DMS53 (cell line): Measurements from ENCODE around the gene COL24A1.
"Not testable (repeated sequence)": the region's sequence is repeated elsewhere in the genome, so short reads cannot be mapped to it uniquely, and the experiment has no call there.

Source experiments
- DNase-seq: peaks from one replicate; lab custom pipeline; 2025; lab: John Stamatoyannopoulos, UW

COL24A1 gene

DNA sequence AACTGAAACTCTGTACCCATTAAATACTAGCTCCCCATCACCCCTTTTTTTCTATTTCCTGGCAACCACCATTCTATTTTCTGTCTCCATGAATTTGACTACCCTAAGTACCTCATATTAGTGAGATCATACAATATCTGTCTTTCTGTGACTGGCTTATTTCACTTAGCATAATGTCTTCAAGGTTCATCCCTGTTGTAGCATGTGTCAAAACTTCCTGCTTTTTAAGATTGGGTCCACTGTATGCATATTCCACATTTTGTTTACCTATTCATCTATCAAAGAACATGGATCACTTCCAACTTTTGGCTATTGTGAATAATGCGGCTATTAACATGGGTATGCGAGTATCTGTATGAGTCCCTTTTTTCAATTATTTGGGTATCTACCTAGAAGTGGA is 266.7 kb downstream of the COL24A1 start:
- DNase-seq = no peak

DNA sequence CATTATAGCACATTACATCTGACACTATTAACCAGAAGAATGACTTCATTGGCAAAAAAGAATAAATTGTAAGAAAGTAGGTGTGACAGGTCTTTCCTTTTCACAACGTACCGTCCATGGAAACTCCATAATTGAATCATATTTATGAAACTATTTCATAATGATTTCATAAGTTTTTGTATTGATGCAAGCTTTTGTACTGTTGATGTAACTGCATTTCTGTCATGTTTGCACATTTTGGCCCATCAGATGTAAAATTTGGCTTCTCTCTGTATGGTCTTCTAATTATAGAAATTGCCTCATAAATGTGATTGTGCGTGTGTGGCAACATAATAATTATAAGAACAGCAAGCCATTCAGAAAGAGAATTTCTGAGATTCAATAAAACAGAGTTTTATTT is 267.7 kb downstream of the COL24A1 start:
- no peak for DNase-seq

GRCh38 chr1:85884372-85885035 is 272.1 kb downstream of the COL24A1 start:
- peak; percentile 78 for DNase-seq

DNA sequence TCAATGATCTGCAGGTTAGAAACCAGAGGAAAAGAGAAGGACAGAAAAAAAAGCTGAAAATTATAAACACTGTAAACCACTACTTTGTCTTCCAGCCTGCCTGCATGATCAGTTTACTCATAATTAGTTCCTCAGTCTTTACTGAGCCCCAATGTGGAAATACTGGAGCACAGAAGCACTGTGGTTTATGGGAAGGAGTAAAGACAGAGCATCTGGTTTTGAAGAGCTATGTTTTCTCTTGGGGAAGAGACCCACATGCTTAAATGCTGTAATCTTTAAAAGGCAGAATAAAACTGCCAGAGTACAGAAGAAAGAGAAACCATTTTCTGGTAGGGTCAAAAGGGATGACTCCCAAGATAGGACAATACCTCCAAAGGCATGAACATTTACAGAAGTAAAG is 289.4 kb downstream of the COL24A1 start:
- no peak for DNase-seq

DNA sequence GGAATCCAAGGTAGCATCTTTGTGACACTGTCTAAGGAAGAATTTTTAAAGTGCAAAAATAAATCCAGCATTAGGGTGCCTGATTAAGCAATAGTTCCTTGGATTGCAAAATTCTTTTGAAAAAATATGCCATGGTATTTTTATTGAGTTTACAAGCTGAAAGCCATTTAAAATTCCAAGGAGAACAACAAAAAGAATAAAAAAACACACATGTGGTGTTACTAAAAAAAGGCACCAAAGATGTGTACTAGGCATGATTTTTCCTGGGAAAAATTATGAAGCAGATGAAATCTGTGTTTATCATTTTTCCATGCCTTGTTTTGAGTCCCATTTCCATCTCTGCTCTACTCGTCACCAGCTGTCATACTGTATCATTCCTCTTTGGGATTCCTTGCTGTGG is 291.4 kb downstream of the COL24A1 start:
- no peak for DNase-seq

GRCh38 chr1:85864727-85865126 is 291.8 kb downstream of the COL24A1 start:
- DNase-seq = no peak

GRCh38 chr1:85863639-85864038 is 292.9 kb downstream of the COL24A1 start:
- DNase-seq = not testable (repeated sequence)

GRCh38 chr1:85862456-85862855 is 294.1 kb downstream of the COL24A1 start:
- DNase-seq = peak; percentile 74

- no peak for DNase-seq
These were observed 298.6 kb downstream of the COL24A1 start for GRCh38 chr1:85857991-85858390.

GRCh38 chr1:85850238-85850637 is 306.3 kb downstream of the COL24A1 start:
- DNase-seq = peak; percentile 89

DNA sequence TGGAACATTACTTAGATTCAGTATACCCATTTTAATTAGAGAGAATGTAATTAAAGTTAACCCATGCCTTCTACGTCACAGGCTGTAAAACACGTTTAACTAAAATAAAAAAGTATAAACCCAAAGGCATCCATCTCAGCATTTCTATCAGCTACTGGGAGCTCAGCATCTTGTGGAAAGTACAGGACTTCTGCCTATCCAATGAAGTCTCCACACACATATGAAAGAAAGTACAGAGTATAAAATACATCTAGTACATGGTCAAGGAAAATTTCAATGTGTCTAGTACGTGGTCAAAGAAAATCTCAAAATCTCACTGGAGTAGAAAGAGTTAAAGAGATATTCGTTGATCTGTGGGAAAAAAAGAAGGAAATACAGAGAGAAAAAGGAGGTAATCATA is 306.9 kb downstream of the COL24A1 start:
- DNase-seq = no peak

DNA sequence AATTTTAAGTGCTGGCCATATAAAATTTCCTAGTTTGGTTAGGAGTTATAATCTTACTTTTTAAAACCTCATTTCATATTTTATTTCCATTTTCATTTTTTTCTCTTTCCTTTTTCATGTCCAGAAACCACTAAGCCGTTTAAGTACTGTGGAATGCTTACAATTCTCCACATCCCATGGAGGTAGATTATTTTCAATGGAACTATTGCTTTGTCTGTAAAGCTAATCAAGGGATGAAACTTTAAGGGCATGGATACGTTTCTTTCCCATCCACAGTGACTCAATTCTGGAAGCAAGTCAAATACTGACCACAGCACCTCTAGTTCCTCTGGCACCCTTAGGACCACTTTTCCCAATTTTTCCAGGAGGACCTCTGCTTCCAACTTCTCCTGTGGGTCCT is 309.2 kb downstream of the COL24A1 start:
- no peak for DNase-seq

- no peak for DNase-seq
These were observed 309.9 kb downstream of the COL24A1 start for GRCh38 chr1:85846706-85847105.

DNA sequence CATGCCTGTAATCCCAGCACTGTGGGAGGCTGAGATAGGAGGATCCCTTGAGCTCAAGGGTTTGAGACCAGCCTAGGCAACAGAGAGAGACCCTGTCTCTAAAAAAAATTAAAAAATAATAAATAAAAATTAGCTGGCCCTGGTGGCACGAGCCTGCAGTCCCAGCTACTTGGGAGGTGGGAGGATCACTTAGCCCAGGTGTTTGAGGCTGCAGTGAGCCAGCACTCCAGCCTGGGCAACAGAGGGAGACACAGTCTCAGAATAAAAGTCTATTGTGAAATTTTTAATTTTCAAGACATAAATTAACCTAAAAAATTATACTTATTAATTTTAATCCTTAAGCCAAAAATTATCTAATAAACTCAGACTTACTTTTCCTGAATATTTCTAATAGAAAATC is 317.1 kb downstream of the COL24A1 start:
- no peak for DNase-seq

DNA sequence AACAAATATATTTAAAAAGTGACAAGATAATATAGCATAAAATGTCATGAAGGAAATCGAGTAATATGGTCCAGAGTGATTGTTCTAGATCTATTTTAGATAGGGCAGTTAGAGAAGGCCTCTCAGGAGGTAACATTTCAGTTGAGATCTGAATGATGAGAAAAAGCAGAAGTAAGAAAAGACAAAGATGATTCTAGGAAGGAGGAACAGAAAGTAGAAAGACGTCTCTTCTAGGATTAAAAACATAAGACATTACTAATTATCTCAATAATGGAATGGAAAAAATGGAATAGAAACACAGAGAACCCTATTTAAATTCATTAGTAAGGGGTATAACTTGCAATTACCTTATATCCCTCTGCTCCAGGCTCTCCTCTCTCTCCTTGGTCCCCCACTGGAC is 318.3 kb downstream of the COL24A1 start:
- DNase-seq = no peak

GRCh38 chr1:85836736-85837135 is 319.8 kb downstream of the COL24A1 start:
- DNase-seq = no peak

GRCh38 chr1:85833165-85833564 is 323.4 kb downstream of the COL24A1 start:
- DNase-seq = not testable (repeated sequence)

DNA sequence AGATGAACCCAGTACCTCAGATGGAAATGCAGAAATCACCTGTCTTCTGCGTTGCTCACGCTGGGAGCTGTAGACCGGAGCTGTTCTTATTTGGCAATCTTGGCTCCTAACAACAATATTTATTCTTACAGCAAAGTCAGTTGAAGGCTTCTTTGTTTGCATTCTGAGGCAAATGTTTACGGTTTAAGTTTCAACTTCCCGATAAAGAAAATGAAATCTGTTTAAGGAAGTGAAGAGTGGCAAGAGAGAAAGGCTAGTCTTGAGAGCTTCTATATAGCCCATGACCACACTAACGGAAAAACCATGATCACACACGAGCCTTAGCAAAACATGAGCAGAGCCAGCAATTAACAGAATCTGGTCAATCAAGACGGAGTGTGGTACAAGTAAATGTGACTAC is 325.7 kb downstream of the COL24A1 start:
- peak; percentile 51 for DNase-seq

DNA sequence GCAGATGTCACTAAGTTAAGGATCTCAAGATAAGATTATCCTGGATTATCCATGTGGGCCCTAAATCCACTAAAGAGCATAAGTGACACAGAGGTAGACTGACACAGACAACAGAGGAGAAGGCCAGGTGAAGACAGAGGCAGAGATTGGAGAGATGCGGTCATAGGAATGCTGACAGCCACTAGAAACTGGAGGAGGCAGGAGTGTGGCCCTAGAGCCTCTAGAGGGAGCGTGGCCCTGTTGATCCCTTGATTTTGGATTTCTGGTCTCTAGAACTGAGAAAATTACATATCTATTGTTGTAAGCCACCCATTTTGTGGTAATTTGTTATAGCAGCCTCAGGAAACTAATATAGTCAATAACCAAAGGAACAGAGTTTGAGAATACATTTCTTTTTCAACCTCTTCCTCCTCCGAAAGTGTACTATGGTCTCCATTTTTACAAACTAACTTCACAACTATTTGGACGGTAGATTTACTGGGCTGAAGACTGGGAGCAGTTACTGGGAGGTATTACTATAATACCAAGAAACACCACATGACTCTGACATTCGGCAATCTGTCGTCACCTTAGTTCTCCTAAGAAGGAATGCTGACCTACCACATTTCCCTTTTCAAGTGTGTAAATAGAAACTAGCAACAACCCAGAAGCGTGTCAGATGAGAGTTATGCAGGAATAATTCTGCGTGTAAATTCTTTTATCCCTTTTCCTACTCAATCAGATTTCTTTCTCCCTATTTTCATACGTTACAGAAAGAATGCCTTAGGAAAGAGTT is 332.3 kb downstream of the COL24A1 start:
- DNase-seq = peak; percentile 36

GRCh38 chr1:85822696-85823095 is 333.9 kb downstream of the COL24A1 start:
- peak; percentile 28 for DNase-seq

DNA sequence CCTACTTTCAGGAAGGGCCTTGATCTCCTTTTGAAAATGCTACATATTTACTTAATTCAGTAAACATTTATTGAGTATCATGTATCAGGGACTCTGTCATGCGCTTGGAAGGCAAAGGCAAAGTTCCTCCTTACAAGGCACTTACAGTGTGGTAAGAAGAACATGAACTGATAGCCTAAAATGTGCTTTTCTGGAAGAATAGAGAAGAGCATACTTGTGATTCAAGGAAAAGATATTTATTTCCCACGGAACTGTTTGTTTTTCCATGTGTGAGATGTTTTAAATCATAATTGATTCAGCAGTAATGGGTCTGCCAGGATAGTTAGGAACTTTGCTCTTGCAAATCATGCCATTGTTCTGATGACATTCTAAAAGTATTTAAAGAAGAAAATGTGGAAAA is 338.2 kb downstream of the COL24A1 start:
- peak; percentile 87 for DNase-seq

GRCh38 chr1:85816606-85817005 is 340.0 kb downstream of the COL24A1 start:
- peak; percentile 12 for DNase-seq

- no peak for DNase-seq
These were observed 340.7 kb downstream of the COL24A1 start for GRCh38 chr1:85815906-85816305.
